NCI-H82 treated with DMSO at 0.1 percent for 48 hours (cell line): ENCODE measurements around the gene FFAR1.
A peak's percentile ranks its signal among the peaks of the same experiment; 100 is the strongest.
"Not testable (repeated sequence)": the region's sequence is repeated elsewhere in the genome, so short reads cannot be mapped to it uniquely, and the experiment has no call there.

Experiments used
- DNase-seq: peaks from one replicate; lab custom pipeline; 2025; ENCODE audit not compliant: unreplicated experiment; lab: John Stamatoyannopoulos, UW

The FFAR1 gene

DNA sequence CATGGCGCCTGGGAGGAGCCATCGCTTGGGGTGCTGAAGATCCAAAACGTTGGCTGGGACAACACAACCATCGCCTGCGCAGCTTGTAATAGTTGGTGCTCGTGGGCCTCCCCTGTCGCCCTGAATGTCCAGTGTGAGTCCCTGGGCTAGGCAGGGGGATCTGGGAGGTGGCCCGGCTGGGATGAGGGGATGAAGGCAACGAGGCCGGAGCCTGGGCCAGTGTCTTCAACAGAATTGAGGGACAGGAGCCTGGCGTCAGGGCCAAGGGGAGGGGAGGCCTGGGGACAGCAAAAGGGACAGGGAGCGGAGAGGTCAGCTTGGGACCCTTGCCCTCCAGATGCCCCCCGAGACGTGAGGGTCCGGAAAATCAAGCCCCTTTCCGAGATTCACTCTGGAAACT, 6.7 kb upstream of the FFAR1 start:
- DNase-seq: no peak

DNA sequence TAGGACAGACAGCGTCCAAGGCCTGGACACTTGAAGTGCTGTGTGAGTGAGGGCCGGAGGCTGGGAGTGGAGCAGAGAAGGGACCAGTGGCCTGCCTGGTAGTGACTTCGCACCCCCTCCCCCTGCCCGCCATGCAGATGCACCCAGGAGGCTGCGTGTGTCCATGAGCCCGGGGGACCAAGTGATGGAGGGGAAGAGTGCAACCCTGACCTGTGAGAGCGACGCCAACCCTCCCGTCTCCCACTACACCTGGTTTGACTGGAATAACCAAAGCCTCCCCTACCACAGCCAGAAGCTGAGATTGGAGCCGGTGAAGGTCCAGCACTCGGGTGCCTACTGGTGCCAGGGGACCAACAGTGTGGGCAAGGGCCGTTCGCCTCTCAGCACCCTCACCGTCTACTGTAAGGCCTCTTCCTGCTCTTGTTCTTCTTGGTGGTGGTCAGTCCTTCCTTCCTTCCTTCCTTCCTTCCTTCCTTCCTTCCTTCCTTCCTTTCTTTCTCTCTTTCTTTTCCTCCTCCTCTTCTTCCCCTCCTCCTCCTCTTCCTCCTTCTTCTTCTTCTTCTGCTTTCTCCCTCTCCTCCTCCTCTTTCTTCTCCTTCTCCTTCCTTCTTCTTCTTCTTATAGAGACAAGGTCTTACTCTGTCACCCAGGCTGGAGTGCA, 6.0 kb upstream of the FFAR1 start:
- DNase-seq: no peak

DNA sequence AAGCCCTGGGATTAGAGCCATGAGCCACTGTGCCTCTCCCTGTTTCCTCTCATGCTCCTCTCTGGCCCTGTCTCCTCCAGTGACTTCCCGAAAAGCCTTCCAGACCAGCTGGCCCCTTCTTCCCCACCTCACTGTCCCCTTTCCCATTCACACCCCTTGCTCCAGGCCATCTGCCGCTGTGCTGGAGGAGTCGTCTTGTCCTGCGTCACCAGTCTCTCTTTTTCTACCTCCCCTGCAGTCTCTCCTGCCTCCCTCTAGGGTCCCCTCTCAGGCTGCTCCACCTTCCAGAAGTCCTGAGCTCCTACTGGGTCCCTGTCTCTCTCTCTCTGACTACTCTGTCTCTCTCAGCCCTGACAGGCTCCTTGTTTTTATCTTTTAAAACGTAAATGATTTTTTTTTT, 5.3 kb upstream of the FFAR1 start:
- peak; percentile 62 for DNase-seq

DNA sequence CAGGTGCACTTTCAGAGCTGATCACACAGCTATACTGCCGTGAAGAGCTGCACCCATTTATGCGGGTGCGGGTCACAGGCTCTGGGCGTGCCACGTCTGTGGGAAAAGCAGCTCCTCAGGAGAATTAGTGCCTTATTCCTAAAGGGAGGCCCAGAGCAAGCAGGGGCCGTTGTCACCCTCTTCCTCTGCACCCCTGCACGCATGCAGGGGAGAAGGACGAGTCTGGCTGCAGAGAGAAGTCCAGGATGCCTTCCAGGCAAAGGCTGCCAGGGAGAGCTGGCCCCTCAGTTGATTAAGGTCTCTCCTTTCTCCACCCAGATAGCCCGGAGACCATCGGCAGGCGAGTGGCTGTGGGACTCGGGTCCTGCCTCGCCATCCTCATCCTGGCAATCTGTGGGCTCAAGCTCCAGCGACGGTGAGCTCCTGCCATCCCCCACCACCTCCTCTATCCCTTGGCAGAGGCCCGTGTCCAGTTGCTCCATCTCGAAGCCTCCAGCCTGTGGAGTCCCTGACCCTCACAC, 3.1 kb upstream of the FFAR1 start:
- no peak for DNase-seq

DNA sequence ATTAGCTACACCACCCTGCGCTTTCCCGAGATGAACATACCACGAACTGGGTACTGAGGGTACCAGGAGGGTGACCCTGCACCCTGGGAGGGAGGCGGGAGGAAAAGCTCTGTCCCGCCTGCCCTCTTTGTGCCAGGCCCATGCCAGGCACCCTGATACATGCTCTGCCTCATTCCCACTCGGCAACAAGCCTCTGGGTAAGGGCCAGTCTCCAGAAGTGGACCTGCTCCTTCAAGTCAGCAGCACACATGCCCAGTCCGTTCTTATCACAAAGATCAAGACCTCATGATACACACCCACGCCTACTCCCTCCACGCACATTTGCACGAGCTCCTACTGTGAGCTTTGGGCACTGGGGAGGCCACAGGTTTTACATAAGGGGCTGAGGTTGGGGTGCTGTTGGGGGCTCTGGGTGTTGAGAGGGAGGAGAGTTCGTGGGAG, 2.0 kb upstream of the FFAR1 start:
- DNase-seq: no peak

DNA sequence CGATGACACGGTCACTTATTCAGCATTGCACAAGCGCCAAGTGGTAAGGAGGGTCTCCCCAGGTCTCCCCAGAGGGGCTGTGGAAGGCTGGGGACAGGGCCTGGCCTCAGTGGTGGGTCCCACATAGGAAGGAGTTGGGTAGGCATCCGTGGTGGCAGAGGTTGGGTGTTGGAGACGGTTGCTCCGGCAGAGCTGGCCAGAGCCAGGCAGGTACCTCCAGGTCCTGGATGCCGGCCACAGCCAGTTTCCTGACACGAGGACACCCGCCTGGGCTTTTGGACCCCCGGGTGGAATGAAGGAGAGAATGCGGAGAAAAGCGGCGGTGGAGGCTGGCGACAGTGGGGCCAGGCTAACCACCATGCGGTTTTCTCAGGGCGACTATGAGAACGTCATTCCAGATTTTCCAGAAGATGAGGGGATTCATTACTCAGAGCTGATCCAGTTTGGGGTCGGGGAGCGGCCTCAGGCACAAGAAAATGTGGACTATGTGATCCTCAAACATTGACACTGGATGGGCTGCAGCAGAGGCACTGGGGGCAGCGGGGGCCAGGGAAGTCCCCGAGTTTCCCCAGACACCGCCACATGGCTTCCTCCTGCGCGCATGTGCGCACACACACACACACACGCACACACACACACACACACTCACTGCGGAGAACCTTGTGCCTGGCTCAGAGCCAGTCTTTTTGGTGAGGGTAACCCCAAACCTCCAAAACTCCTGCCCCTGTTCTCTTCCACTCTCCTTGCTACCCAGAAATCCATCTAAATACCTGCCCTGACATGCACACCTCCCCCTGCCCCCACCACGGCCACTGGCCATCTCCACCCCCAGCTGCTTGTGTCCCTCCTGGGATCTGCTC, 1.3 kb upstream of the FFAR1 start:
- DNase-seq: no peak

DNA sequence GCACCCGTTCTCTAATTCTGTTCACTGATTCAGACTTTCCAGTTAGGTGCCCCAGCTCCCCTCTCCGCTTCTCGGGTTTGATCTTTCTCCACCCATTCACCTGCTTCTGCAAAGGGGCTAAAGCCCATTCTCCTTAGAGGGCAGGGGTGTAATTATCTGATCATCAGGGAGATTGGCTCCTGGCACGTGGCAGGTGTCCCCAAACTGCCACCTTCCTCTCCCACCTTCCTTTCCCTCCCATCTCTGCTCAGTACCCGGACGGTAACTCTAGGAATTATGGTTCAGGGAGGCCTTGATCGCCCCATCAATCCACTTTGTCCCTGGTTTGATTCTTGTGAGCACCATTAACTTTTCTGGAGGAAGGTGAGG, 212 bp downstream of the FFAR1 start:
- DNase-seq: no peak

DNA sequence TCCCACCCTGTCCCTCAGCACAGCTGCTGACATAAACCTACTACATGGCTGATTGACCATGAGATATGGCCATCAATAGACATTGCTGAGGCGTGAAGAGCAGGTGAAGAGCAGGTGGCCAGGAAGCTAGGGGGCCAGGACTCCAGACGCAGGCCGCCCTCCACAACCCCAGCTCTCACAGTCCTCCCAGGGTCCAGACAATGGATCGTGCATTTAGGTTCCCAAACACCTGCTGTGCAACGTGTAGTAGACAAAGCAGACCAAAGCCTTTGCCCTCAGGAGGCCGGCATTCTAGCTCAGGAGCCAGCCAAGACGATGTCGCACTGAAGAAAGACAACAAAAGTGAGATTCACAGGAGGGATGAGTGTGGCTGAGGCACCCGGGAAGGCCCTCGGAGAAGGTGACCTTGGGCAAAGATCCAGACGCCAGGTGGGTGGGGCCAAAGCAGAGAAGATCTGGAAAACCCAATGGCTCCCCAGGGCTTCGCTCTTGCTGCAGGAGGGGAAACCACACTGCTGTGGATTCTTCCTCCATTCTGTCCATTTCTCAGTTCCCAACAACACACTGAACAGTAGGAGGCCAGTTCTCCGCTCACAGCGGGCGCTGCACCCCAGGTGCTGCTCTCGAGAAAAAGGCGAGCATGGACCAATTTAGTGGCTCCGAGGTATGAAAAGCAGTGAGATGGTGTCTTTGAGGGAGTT, 1.4 kb downstream of the FFAR1 start:
- no peak for DNase-seq

DNA sequence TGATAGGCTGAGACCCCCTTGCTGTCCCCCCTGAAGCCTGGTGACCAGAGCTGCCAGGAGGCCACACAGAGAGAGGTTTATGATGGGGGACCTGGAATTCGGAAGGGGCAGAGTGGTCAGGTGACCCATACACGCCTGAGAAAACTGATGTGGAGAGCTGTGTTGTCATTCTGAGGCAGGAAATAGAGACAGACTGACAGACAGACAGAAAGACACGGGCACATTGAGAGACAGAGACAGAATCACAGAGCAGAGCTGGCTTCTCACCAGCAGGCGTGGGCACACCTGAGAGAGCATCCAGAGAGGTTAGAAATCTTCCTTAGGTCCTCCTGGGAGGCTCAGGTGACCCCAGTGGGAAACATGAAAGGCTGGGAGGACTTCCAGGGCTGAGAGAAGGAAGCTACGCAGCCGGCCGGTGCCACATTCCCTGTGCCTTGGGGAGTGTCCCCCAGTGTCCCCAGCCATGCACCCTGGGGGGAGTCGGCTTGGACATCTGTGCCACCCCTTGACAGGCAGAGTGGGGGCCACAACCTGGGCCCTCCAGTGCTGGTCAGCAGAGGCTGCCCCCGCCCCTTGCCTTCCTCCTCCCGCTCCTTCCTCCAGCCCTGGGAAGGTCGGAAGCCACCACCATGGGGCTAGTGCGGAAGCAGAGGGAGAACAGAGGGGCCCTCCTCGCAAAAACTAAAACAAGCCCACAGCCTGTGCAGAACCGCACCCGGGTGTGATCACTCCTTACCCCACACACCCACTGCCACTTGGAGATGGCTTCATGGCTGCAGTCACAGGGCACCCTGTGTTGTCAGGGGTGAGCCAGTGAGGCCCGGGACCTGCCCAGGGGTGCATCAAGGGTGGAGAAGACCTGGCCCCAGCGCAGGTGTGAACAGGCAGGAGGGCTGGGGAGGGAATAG, 2.2 kb downstream of the FFAR1 start:
- DNase-seq: no peak

DNA sequence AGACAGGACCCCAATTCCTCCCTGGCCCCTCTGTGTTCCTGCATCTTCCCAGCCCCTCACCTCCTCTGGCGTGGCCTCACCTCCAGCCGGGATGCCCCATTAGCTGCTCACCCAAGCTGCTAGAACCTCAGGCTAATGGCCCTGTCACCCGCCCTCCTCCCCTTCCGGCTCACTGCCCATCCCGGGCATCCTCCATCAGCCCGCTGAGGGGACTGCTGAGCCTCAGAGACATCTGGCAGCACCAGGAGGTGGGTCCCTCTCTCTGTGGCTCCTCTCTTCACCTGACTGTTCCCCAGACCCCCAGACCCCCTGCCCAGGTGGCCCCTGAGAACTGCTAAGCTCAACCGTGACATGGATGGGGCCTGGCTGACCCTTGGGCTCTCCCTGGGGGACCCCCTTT, 2.9 kb downstream of the FFAR1 start:
- no peak for DNase-seq

DNA sequence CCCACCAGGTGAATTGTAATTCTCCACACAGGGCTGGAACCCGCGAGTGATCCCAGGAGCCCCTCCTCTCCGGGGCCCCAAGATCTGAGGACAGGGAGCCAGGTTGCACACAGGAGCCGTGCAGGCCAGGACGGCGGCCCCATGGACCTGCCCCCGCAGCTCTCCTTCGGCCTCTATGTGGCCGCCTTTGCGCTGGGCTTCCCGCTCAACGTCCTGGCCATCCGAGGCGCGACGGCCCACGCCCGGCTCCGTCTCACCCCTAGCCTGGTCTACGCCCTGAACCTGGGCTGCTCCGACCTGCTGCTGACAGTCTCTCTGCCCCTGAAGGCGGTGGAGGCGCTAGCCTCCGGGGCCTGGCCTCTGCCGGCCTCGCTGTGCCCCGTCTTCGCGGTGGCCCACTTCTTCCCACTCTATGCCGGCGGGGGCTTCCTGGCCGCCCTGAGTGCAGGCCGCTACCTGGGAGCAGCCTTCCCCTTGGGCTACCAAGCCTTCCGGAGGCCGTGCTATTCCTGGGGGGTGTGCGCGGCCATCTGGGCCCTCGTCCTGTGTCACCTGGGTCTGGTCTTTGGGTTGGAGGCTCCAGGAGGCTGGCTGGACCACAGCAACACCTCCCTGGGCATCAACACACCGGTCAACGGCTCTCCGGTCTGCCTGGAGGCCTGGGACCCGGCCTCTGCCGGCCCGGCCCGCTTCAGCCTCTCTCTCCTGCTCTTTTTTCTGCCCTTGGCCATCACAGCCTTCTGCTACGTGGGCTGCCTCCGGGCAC, 3.9 kb downstream of the FFAR1 start:
- no peak for DNase-seq

DNA sequence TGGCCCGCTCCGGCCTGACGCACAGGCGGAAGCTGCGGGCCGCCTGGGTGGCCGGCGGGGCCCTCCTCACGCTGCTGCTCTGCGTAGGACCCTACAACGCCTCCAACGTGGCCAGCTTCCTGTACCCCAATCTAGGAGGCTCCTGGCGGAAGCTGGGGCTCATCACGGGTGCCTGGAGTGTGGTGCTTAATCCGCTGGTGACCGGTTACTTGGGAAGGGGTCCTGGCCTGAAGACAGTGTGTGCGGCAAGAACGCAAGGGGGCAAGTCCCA, 4.4 kb downstream of the FFAR1 start:
- no peak for DNase-seq

DNA sequence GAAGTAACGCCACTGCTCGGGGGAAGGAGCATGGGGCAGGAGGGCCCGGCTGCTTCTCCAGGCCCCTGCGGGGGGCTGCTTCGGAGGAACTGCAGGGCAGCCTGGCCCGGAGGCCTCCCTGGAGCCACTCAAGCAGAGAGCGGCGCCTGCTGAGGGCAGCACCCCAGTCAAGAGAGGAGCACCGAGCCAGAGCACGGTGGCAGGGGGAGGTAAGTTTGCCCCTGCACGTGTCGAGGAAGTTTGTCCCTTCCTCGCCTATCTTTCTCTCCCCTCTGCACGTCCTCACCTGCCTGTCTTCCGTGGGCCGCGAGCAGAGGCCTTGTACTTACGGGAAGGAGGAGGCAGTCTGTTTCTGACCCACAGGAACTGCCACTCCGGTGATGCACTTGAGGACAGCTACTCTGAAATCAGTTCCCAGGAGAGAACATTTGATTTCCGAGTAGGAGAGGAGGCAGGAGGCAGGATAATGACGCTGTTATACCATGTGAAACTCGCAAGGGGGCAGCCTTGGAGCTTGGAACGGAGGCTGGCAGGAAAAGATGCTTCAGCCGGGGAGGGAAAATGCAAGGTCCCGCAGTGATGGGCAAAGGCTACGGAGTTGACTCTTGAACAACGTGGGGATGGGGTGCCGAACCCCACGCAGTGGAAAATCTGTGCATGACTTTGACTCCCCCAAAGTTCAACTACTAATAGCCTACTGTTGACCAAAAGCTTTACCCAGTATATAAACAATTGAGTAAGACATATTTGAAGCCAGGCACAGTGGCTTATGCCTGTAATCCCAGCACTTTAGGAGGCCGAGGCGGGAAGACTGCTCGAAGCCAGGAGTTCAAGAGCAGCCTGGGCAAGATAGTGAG, 5.0 kb downstream of the FFAR1 start:
- peak; percentile 35 for DNase-seq

DNA sequence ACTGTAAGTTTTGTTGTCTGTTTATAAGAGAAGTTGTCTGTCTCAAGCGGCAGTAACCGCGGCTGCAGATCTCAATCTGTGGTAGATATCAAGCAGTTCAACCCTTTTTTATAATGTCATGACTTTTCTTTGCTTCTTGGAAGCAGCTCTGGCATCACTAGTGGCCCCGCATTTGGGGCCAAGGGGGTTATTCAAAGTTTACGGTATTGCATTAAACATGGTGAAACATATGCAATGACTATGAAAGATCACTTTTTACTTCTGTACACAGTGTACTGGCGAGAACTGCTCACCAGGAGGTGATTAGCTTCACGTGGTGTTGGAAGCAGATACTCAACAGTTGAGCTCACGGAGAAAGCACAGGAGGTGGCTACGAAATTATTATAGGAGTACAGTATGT, 5.9 kb downstream of the FFAR1 start:
- no peak for DNase-seq

DNA sequence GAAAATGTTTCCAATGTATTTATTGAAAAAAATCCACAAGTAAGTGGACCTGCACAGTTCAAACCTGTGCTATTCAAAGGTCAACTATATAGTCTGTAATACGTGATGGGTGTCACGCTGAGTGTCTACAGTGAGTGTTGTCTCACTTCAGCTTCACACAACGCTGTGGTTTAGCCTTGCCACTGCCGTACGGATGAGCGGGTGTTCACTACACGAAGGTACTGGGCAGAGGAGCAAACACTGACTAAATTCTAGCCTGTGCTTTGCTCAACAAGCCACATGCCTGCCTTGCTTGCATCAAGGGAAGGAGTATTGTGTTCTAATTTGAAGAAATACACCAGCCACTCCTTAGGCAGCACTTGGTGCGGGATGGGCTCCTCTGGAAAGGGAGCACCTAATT, 7.2 kb downstream of the FFAR1 start:
- DNase-seq: no peak

DNA sequence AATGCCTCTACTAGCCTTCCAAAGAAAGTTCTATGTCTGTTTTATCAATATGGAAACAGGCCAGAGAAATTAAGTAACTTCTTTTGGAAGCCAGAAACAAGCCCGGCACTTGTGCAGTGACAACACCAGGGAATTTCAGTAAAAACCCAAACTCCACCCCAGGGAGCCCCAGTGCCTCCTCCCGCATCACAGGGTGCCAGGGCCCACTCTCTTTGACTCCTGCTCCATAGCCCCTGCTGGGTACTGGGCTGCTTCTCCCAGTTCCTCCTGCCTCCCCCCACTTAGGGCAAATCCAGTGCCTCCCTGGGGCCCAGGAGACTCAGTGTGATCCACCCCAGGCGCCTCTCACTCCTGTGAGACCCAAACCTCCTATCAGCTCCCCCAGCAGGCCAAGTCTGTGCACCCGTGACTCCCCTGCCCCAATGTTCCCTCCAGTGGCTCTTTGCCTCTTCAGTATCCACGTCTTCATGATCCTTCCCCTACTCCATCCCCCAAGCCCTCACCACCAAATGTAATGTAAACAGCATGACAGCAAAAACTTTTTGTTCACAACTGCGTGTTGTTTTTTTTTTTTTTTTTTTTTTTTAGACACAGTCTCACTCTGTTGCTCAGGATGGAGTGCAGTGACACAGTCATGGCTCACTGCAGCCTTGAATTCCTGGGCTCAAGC, 8.2 kb downstream of the FFAR1 start:
- DNase-seq: no peak

DNA sequence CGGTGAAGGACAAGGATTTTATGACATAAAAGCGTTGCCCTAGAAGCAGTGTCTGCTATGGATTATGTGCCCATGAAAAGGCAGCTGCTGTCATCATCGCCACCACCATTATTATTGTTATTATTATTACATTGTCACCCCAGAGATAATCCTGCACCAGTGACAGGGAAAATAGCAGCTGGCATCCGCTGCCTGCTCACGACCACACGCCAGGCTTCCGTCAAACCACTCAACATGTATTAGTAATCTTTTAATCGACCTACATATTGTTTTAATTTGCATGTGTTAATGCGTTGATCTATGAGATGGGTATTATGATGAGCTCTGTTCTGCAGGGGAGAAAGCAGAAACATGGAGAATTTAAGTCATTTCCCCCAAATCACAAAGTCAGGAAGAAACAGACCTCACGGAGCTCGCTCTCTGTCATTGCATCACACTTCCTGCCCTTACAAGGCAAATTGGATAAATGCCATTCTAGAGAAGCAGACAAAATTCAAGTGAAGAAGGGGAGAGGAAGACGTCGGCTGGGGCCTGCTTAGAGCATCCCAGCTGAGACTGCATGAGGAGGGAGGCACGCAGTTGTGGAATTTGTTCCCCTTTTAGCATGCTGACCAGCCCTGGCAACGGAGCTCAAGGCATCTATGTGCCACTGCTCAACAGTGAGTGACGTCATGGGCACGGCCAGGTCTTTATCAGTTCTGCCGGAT, 10.3 kb downstream of the FFAR1 start, which contains the start of gene FFAR3:
Gene FFAR3, plus strand, starts transcription at position 594 of the 707 bp plus-strand sequence. CDS start 431 bp downstream, outside the sequence.
- no peak for DNase-seq

DNA sequence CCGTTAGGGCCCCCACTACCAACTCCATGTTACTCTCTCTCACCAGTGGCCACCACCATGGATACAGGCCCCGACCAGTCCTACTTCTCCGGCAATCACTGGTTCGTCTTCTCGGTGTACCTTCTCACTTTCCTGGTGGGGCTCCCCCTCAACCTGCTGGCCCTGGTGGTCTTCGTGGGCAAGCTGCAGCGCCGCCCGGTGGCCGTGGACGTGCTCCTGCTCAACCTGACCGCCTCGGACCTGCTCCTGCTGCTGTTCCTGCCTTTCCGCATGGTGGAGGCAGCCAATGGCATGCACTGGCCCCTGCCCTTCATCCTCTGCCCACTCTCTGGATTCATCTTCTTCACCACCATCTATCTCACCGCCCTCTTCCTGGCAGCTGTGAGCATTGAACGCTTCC, 11.1 kb downstream of the FFAR1 start:
- DNase-seq: not testable (repeated sequence)
